SK-N-MC (cell line): ENCODE data around the gene RFX8.
A peak's percentile ranks its signal among the peaks of the same experiment; 100 is the strongest.
"Not testable (repeated sequence)": the region's sequence is repeated elsewhere in the genome, so short reads cannot be mapped to it uniquely, and the experiment has no call there.

ENCODE experiments used
- DNase-seq: peaks from one replicate; pipeline ENCODE4 v3.0.0-alpha.2; 2011; ENCODE audit warnings: low read depth, low spot score
- H3K27ac ChIP-seq: fragments of 200-600 bp; sonication (generic); 2 replicates; pipeline ENCODE4 v1.5.1; 2016; ENCODE audit warnings: mixed run types
- H3K36me3 ChIP-seq: fragments of 200-600 bp; sonication (generic); 2 replicates; pipeline ENCODE4 v1.6.1; 2017; ENCODE audit warnings: antibody characterized with exemption, low read length, mixed read lengths; ENCODE audit not compliant: insufficient read depth
- H3K4me3 ChIP-seq: fragments of 200-600 bp; sonication (generic); 2 replicates; pipeline ENCODE4 v1.5.1; 2016
- H3K9ac ChIP-seq: fragments of 200-600 bp; sonication (generic); 2 replicates; pipeline ENCODE4 v1.8.0; 2017; ENCODE audit warnings: mixed run types, mixed read lengths; ENCODE audit not compliant: insufficient read length
- H3K9me3 ChIP-seq: fragments of 200-600 bp; sonication (generic); 2 replicates; pipeline ENCODE4 v1.6.1; 2017; ENCODE audit warnings: low read depth, mild to moderate bottlenecking, antibody characterized with exemption, low read length, moderate library complexity, mixed read lengths
- EZH2 ChIP-seq: fragments of 200-600 bp; sonication (generic); IDR thresholded peaks from one replicate; pipeline ENCODE4 v1.6.1; 2017; ENCODE audit warnings: antibody characterized with exemption
- FOXP2 ChIP-seq: optimal IDR thresholded peaks from 2 replicates; pipeline ENCODE3; 2011; ENCODE audit warnings: mild to moderate bottlenecking, moderate library complexity; ENCODE audit not compliant: insufficient read depth; ENCODE audit errors: extremely low read length, control extremely low read depth
- POLR2AphosphoS5 ChIP-seq: IDR thresholded peaks from 2 replicates; pipeline ENCODE4 v1.6.1; 2012; ENCODE audit warnings: mild to moderate bottlenecking, low read depth, low read length, borderline replicate concordance

RFX8 gene

DNA sequence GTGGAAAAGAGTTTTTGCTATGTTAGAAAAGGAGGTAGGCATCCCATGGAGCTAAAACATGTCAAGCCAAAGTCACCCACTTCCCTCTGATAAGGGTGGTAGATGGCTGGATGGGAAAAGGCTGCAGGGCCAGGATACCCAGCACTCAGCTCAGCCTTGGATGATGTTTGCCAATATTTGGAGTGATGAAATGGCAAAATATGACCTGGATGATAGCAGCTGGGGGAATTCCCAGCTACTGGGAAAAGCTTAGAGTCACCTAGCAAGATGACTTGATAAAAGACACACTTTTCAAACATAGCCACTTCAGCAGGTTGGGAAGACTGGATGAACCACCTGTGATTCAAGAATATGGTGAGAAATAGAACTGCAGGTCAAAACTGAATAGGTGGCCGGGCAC is 10.1 kb downstream of the RFX8 start:
- Histone ChIP-seq H3K36me3 (no peaks in the 10 kb centered on the region), H3K4me3 (no peak overlapping the region), H3K9me3 (no peaks in the 10 kb centered on the region), H3K9ac (no peak overlapping the region), H3K27ac (no peak overlapping the region)
- no peak for TF ChIP-seq POLR2AphosphoS5
- TF ChIP-seq EZH2, result no peak
- no peak for TF ChIP-seq FOXP2
- no peak for DNase-seq

DNA sequence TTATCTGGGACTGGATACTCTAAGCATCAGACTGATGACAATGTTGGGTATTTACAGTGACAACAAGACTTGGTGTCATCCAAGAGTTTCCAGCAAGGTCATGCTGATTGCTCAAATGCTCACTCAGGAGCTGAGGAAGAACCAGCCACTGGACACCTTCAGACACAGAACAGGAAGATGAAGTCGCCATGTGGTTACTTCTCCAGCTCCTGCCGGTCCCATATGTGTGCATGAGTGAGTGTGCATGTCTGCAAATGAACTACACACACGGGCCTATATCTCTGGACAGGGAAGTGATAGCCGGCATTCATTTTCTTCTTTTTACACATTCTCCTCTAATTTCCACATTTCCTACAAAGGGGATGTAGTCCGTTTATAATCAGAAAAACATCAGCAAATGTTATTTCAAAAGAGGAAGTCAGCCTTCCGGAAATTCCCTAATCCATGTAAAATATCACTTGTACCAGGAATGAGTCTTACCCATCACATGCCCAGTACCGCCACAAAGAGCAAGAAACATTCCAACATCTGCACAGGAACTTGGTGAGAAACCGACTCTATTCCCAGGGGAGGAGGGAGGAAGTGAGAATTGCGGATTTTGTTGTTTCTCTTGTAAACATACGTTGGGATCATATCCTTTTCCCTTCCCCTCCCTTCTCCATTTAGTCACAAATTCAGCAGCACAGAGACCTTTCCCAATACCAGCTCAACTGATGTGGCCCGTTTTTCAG is 10.8 kb downstream of the RFX8 start:
- no peak overlapping the region for H3K9ac ChIP-seq
- TF ChIP-seq FOXP2 (peak; percentile 43), POLR2AphosphoS5 (no peak), EZH2 (no peak)
- no peaks in the 10 kb centered on the region for H3K9me3 ChIP-seq
- no peak overlapping the region for H3K27ac ChIP-seq
- H3K36me3 ChIP-seq, result no peaks in the 10 kb centered on the region
- DNase-seq, result peak; percentile 69
- H3K4me3 ChIP-seq, result peak overlapping the region; percentile 31

DNA sequence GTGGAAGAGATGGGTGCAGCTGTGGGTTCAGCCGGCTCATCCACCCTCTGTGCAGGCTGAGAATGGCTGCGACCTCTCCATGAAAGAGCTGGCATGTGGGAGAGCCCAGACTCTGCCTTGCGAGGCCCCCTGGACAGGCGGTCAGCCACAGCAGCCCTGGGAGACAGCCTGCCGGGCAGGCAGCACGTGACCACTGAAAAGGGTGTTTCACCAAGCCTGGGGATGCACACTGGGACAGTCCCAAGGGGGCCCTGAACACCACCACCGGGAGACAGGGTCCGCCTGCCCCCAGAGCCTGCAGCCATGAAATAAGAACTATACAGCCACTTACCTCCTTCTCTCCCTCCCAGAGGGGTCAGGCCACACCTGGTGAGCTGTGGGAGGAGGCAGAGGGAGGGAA is 11.5 kb downstream of the RFX8 start:
- Histone ChIP-seq H3K9me3 (no peaks in the 10 kb centered on the region), H3K9ac (no peak overlapping the region), H3K36me3 (no peaks in the 10 kb centered on the region), H3K27ac (no peak overlapping the region), H3K4me3 (no peak overlapping the region)
- TF ChIP-seq FOXP2 (no peak), POLR2AphosphoS5 (no peak), EZH2 (no peak)
- DNase-seq, result no peak

- no peak for DNase-seq
- Histone ChIP-seq H3K4me3 (no peak overlapping the region), H3K9me3 (no peaks in the 10 kb centered on the region), H3K27ac (no peak overlapping the region), H3K36me3 (no peaks in the 10 kb centered on the region), H3K9ac (no peak overlapping the region)
- no peak for TF ChIP-seq POLR2AphosphoS5
- TF ChIP-seq EZH2, result no peak
- no peak for TF ChIP-seq FOXP2
These were observed 13.5 kb downstream of the RFX8 start for GRCh38 chr2:101461381-101461780.

- H3K9ac ChIP-seq, H3K9me3 ChIP-seq, H3K27ac ChIP-seq, H3K36me3 ChIP-seq, H3K4me3 ChIP-seq: not testable (repeated sequence)
- peak; percentile 3 for DNase-seq
These were observed 20.5 kb downstream of the RFX8 start for GRCh38 chr2:101454408-101454807.

DNA sequence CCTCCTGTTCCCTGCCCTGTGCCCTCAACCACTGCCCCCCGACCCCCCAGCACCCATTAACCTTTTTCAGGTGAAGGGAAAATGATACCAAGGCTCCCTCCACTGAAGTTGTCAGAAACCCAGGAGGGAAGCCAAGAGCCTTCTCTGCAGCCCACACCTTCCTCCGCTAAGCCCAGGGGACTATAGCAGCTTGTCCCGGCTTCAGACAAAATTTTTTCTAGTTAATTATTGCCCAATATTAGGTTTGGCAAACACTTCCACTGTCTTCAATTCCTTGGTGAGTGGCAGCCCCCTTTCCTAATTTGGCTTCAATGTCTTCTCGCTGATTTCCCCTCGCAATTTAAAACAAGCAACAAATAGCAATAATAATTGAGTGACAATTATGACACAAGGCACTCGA is 23.9 kb downstream of the RFX8 start:
- H3K27ac ChIP-seq, result no peak overlapping the region
- no peaks in the 10 kb centered on the region for H3K9me3 ChIP-seq
- no peaks in the 10 kb centered on the region for H3K36me3 ChIP-seq
- DNase-seq, result no peak
- no peak overlapping the region for H3K9ac ChIP-seq
- no peak overlapping the region for H3K4me3 ChIP-seq
- TF ChIP-seq EZH2, result no peak
- no peak for TF ChIP-seq FOXP2
- no peak for TF ChIP-seq POLR2AphosphoS5

DNA sequence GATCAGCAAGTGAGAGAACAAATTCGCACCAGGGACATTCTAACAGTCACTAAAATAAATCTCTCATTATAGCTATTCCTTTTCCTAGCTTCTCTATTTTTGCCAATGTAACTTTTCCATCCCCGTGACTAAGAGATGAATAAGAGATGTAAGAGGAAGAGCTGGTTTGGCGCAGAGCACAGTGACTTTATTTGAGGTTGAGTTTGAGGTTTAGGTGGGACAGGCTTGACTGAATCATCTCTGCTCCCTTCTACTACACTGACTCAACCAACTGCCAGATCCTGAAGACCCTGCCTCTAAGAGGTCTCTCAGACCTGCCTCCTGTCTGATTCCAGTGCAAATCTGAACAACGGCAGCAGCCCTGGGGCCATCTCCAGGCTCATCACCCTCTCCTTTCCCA is 28.0 kb downstream of the RFX8 start:
- no peak overlapping the region for H3K9ac ChIP-seq
- no peaks in the 10 kb centered on the region for H3K9me3 ChIP-seq
- no peak overlapping the region for H3K27ac ChIP-seq
- TF ChIP-seq EZH2 (no peak), POLR2AphosphoS5 (no peak), FOXP2 (no peak)
- H3K4me3 ChIP-seq, result no peak overlapping the region
- no peak for DNase-seq
- no peaks in the 10 kb centered on the region for H3K36me3 ChIP-seq

DNA sequence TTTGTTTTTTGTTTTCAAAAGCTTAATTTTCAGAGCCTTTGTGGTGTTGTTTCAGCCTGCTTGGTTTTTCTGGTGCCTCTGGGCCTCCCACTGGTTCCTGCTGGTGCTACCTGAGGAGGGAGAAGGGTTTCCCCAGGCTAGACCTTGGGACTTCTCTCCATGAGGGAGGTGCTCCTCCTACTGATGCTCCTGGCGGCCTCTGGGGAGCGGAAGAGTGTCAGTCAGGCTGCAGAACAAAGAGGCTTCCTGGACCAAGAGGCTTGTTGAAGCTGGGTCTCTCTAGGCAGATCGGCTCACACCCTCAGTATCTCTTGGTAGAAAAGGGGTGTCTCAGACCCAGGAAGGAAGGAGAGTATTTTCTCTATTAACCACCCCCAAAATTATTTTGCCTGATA is 32.2 kb downstream of the RFX8 start:
- no peaks in the 10 kb centered on the region for H3K9me3 ChIP-seq
- H3K36me3 ChIP-seq, result no peaks in the 10 kb centered on the region
- TF ChIP-seq EZH2, result no peak
- H3K4me3 ChIP-seq, result no peak overlapping the region
- no peak overlapping the region for H3K27ac ChIP-seq
- H3K9ac ChIP-seq, result no peak overlapping the region
- no peak for DNase-seq

DNA sequence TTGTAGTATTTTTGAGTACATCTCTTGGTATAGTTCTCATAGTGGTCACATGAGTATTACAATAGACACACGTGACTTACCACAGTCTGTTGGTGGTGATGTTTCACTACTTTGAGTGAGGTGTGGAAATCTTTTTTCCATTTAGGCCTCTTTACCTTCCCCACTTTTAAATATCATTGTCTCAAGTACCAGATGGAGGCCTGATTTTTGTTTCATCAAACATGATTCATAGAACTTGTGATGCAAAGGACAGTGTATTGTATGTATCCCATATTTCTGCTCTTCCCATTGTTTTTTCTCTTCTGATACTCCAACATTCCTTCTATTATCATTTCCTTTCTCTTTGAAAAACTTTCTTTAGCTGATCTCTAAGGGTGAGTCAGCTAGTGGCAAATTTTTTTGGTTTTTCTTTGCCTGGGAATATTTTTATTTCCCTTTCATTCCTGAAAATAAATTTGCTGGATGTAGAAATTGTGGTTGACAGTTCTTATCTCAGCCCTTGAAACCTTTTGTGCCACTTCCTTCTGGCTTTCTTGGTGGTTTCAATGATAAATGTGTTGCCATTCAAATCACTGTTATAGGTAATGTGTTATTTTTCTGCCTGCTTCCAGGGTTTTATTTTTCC is 32.8 kb downstream of the RFX8 start:
- Histone ChIP-seq H3K36me3 (no peaks in the 10 kb centered on the region), H3K4me3 (no peak overlapping the region), H3K9me3 (no peaks in the 10 kb centered on the region), H3K27ac (no peak overlapping the region), H3K9ac (no peak overlapping the region)
- DNase-seq, result no peak
- TF ChIP-seq EZH2 (no peak), POLR2AphosphoS5 (no peak), FOXP2 (no peak)
